Ascending aorta (tissue), 2 donors: ENCODE results near the gene FSCB. TPM values are rescaled to one million over a fixed set of nuclear protein-coding genes. Genes with fewer than 3 reads are reported as not detected.

Experiments
- DNase-seq, 2 donors: peaks; one replicate each; pipeline ENCODE4 v3.0.0-alpha.2; 2019; ENCODE audit warnings: low spot score in 2 of 2
- H3K27ac ChIP-seq, 2 donors: fragments of 200-600 bp; sonication (generic); one replicate each; pipeline ENCODE4 v1.5.1; 2016 to 2017; ENCODE audit warnings: mild to moderate bottlenecking in 1 of 2
- H3K27me3 ChIP-seq: fragments of 200-600 bp; sonication (generic); one replicate; pipeline ENCODE4 v1.5.1; 2017
- H3K36me3 ChIP-seq, 2 donors: fragments of 200-600 bp; sonication (generic); one replicate each; pipeline ENCODE4 v1.5.1; 2016
- H3K4me1 ChIP-seq, 2 donors: fragments of 200-600 bp; sonication (generic); one replicate each; pipeline ENCODE4 v1.5.1; 2016 to 2017; ENCODE audit warnings: mild to moderate bottlenecking in 1 of 2
- H3K4me3 ChIP-seq, 2 donors: fragments of 200-600 bp; sonication (generic); one replicate each; pipeline ENCODE4 v1.5.1; 2016 to 2017; ENCODE audit warnings: mild to moderate bottlenecking in 1 of 2
- H3K9me3 ChIP-seq, 2 donors: fragments of 200-600 bp; sonication (generic); one replicate each; pipeline ENCODE4 v1.5.1; 2016
- intact Hi-C: fragments of 100-400 bp; cut with DNase I; formaldehyde crosslinking; loops from one replicate; pipeline ENCODE4 v1.15.1; 2023
- total RNA-seq: library from RNA; depleted of rRNA; stranded (reverse); fragments of >200 nt; gene quantifications from one replicate; pipeline ENCODE4 v1.1.0, GENCODE V29; 2016
- TF ChIP-seq, protein P1 (sequence below), 3 experiments: fragments of 200-600 bp in 2 of 3; fragments of 450-650 bp in 1 of 3; sonication (generic) in 2 of 3; IDR thresholded peaks; one replicate each; pipeline ENCODE4 v1.5.1; 2016 to 2019; ENCODE audit warnings: antibody characterized with exemption in 3 of 3, mild to moderate bottlenecking in 1 of 3, moderate library complexity in 1 of 3

FSCB gene
- total RNA-seq, 1 donor from 2014 or later = not detected

DNA sequence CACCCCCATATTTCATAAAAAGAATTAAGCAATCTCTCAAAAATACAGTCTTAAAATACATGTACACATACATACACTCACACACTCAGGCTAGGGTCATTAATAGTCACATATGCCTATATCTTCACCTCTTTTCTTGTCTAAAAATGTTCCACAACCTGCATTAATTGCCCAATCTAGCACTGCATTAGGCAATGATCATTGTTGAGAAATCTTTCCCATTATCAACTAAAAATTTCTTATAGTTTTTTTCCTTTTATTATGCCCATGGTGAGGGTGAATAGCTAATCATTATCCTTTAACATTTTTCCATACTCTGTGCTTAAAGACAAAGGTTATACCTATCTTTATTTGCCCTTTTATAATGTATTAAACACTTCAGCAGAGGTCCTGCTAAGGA is 38.3 kb downstream of the FSCB start:
- Histone ChIP-seq H3K27ac (no peak overlapping the region), H3K4me1 (no peaks in the 10 kb centered on the region), H3K36me3 (no peaks in the 10 kb centered on the region), H3K27me3 (no peaks in the 10 kb centered on the region), H3K4me3 (no peak overlapping the region), H3K9me3 (no peaks in the 10 kb centered on the region)
- TF ChIP-seq, protein P1, sequence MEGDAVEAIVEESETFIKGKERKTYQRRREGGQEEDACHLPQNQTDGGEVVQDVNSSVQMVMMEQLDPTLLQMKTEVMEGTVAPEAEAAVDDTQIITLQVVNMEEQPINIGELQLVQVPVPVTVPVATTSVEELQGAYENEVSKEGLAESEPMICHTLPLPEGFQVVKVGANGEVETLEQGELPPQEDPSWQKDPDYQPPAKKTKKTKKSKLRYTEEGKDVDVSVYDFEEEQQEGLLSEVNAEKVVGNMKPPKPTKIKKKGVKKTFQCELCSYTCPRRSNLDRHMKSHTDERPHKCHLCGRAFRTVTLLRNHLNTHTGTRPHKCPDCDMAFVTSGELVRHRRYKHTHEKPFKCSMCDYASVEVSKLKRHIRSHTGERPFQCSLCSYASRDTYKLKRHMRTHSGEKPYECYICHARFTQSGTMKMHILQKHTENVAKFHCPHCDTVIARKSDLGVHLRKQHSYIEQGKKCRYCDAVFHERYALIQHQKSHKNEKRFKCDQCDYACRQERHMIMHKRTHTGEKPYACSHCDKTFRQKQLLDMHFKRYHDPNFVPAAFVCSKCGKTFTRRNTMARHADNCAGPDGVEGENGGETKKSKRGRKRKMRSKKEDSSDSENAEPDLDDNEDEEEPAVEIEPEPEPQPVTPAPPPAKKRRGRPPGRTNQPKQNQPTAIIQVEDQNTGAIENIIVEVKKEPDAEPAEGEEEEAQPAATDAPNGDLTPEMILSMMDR (IDR thresholded peaks at IDR 0.05) = no peak
- DNase-seq = no peak
- intact Hi-C loops = no loop called here

DNA sequence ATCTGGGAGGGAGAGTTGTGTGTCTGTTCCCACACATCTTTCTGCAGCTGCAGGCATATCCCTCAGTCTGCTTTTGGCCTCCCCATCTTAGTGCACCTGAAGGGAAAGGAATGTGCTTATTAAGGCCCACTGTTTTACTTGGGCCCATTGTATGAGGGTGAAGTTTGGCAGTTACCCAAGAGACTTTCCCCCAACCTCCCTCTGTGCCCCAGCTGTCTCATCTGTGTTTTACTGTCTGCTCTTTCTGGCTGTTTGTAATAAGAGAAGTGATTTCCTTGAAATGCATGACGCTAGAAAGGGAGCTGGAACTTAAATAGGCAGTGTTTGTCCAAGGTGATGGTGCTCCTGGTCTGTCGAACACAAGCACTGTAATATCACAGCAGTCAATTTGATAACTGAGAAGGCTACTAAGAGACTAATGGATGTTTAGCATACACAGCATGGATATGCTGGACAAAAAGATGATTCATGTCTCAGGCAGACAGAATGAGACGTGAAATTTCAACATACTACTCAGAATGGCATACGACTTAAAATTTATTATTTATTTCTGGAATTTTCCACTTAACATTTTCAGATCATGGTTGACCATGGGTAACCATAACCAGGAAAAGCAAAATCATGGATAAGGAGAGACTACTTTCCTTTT is 43.6 kb downstream of the FSCB start:
- no peaks in the 10 kb centered on the region for H3K9me3 ChIP-seq
- intact Hi-C loops = no loop called here
- DNase-seq = no peak
- H3K4me1 ChIP-seq = no peaks in the 10 kb centered on the region
- H3K36me3 ChIP-seq = no peaks in the 10 kb centered on the region
- no peak overlapping the region for H3K4me3 ChIP-seq
- no peak overlapping the region for H3K27ac ChIP-seq
- TF ChIP-seq, protein P1 (IDR thresholded peaks at IDR 0.05) = no peak
- no peaks in the 10 kb centered on the region for H3K27me3 ChIP-seq

DNA sequence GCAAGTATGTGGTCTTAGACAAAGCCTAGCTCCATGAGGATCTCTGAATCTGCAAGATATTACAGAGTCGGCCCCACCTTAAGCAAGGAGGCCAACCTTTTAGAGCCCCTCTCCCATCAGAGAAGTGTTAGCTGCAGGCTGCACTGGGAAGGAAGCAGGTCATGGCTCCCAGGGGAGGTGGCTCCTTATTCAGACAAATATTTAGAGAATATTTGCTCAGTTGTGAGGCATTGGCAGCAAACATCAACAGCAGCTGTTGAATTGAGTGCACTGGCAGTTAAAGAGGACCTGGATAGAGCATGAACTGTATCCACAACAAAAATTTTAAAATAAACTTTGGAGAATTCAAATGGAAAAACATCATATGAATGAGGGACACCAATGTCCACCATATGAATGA is 44.7 kb downstream of the FSCB start:
- no peaks in the 10 kb centered on the region for H3K4me1 ChIP-seq
- H3K36me3 ChIP-seq = no peaks in the 10 kb centered on the region
- no peak overlapping the region for H3K4me3 ChIP-seq
- no peak for DNase-seq
- no peak overlapping the region for H3K27ac ChIP-seq
- intact Hi-C loops = no loop called here
- peaks cover 0 to 3% of the 10 kb centered on the region in 2 donors for H3K9me3 ChIP-seq
- no peaks in the 10 kb centered on the region for H3K27me3 ChIP-seq
- TF ChIP-seq, protein P1 (IDR thresholded peaks at IDR 0.05) = no peak

DNA sequence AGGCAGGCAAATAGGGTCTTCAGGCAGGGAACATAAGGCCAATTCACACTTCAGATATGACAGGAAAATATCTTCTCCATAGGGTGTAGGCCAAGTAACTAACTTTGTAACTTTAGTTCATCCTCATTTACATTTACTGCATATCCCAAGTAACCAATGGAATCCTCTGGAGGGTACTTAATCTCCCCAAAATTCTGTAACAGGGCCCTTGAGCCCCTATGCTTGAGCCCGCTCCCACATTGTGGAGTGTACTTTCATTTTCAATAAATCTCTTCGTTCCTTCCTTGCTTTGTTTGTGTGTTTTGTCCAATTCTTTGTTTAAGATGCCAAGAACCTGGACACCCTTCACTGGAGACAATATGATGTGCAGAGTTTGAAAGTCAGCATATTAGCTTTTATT is 45.3 kb downstream of the FSCB start:
- Histone ChIP-seq H3K9me3 (peaks cover 0 to 3% of the 10 kb centered on the region in 2 donors), H3K27me3 (no peaks in the 10 kb centered on the region), H3K4me1 (no peaks in the 10 kb centered on the region), H3K4me3 (no peak overlapping the region), H3K27ac (no peak overlapping the region), H3K36me3 (no peaks in the 10 kb centered on the region)
- DNase-seq = no peak
- intact Hi-C loops = no loop called here
- TF ChIP-seq, protein P1 (IDR thresholded peaks at IDR 0.05) = no peak
